K562 (cell line): ENCODE measurements around the gene KCNMB2. TPM values are rescaled to one million over a fixed set of nuclear protein-coding genes. Genes with fewer than 3 reads are reported as not detected.

Source experiments
- ATAC-seq: fragments of 200-7000 bp; cut with Tn5 transposase; 3 replicates; pipeline ENCODE4 v1.9.1; 2020; ENCODE audit warnings: moderate library complexity
- BruUV-seq: library from RNA; stranded (reverse); fragments of 400-500 nt; replicated peaks from 2 replicates; lab custom pipeline; 2021; lab: Mats Ljungman, UMichigan
- CTCF ChIA-PET: fragments of 300-600 bp; formaldehyde crosslinking; extraction: SDS; loops from one replicate; lab custom pipeline; 2021; ENCODE audit warnings: low intra/inter-chr PET ratio; lab: Yijun Ruan, JAX
- POLR2A ChIA-PET: fragments of 300-600, 350-650 bp; sonication (Branson Sonifier 250); formaldehyde crosslinking; extraction: SDS; loops from one replicate; lab custom pipeline; 2021; ENCODE audit warnings: antibody characterized with exemption, inconsistent platforms; lab: Yijun Ruan, JAX
- DNase-seq, 4 experiments: peaks; one replicate each; pipeline versions ENCODE4 v3.0.0 to v3.0.0-alpha.2; 2011 to 2018; ENCODE audit warnings: low spot score in 3 of 4, mixed read lengths in 3 of 4; ENCODE audit errors: extremely low read depth in 1 of 4
- FAIRE-seq: peaks from 2 replicates; lab custom pipeline; 2011; peaks lifted over from hg19 to GRCh38; lab: Jason Lieb, UNC
- H2AFZ ChIP-seq: 2 replicates; pipeline ENCODE4 v1.6.0; 2011; ENCODE audit warnings: low read depth, low read length, control low read depth, inconsistent platforms
- H3K27ac ChIP-seq: fragments of 200-600 bp; 3 replicates; pipeline ENCODE4 v1.8.0; 2011; ENCODE audit warnings: low read depth, mild to moderate bottlenecking, control low read depth, inconsistent platforms, low read length, moderate library complexity, mixed read lengths; ENCODE audit errors: extremely low read depth
- H3K27me3 ChIP-seq, 2 experiments: fragments of 300-600 bp in 1 of 2; 2 replicates in 1 of 2; 3 replicates in 1 of 2; pipeline versions ENCODE4 v1.6.0 to v1.8.0; 2011; ENCODE audit warnings: inconsistent platforms in 2 of 2, low read length in 2 of 2, mild to moderate bottlenecking in 1 of 2, mixed read lengths in 1 of 2, moderate library complexity in 1 of 2; ENCODE audit not compliant: control insufficient read depth in 2 of 2, insufficient read depth in 2 of 2
- H3K36me3 ChIP-seq: fragments of 300-600 bp; 3 replicates; pipeline ENCODE4 v1.8.0; 2011; ENCODE audit warnings: mild to moderate bottlenecking, low read length, inconsistent platforms; ENCODE audit not compliant: control insufficient read depth, insufficient read depth
- H3K4me1 ChIP-seq, 2 experiments: fragments of 200-600 bp in 1 of 2; replicated peaks in 1 of 2; 2 replicates in 1 of 2; 3 replicates in 1 of 2; pipeline versions ENCODE4 v1.5.1 to v1.8.0; 2011; ENCODE audit warnings: inconsistent platforms in 2 of 2, low read length in 2 of 2, mild to moderate bottlenecking in 1 of 2, mixed read lengths in 1 of 2, moderate library complexity in 1 of 2; ENCODE audit not compliant: control insufficient read depth in 2 of 2, insufficient read depth in 2 of 2
- H3K4me2 ChIP-seq: 2 replicates; pipeline ENCODE4 v1.6.1; 2011; ENCODE audit warnings: low read length, control low read depth, inconsistent platforms, mixed read lengths; ENCODE audit not compliant: insufficient read depth
- H3K4me3 ChIP-seq: fragments of 200-600 bp; sonication (generic), shearing (Covaris generic); 2 replicates; pipeline ENCODE4 v1.5.1; 2016; ENCODE audit warnings: control low read depth, inconsistent platforms
- H3K79me2 ChIP-seq: fragments of 200-600 bp; 3 replicates; pipeline ENCODE4 v1.8.0; 2011; ENCODE audit warnings: low read length, inconsistent platforms; ENCODE audit not compliant: control insufficient read depth, insufficient read depth
- H3K9ac ChIP-seq, 2 experiments: 2 replicates each; pipeline versions ENCODE4 v1.6.0 to v1.6.1; 2011; ENCODE audit warnings: low read depth in 2 of 2, low read length in 2 of 2, control low read depth in 1 of 2, inconsistent platforms in 1 of 2, mild to moderate bottlenecking in 1 of 2, mixed read lengths in 1 of 2; ENCODE audit not compliant: insufficient read depth in 1 of 2
- H3K9me1 ChIP-seq: one replicate; pipeline ENCODE4 v1.6.0; 2011; ENCODE audit warnings: inconsistent platforms, mild to moderate bottlenecking, low read length, moderate library complexity; ENCODE audit not compliant: control insufficient read depth, insufficient read depth
- H3K9me3 ChIP-seq: replicated peaks from 2 replicates; pipeline ENCODE4 v1.5.1; 2011; ENCODE audit warnings: low read depth, low read length, inconsistent platforms; ENCODE audit not compliant: control insufficient read depth, insufficient read depth
- H4K20me1 ChIP-seq: replicated peaks from 2 replicates; pipeline ENCODE4 v1.6.1; 2011; ENCODE audit warnings: low read length, inconsistent platforms, mixed read lengths; ENCODE audit not compliant: control insufficient read depth, insufficient read depth
- CBFA2T2 ChIP-seq: fragments of 450-650 bp; conservative IDR thresholded peaks from 2 replicates; pipeline ENCODE4 v1.6.1; 2017; ENCODE audit warnings: mild to moderate bottlenecking
- ERF ChIP-seq: fragments of 450-650 bp; formaldehyde crosslinking; IDR thresholded peaks from 2 replicates; pipeline ENCODE4 v1.4.0; 2020; ENCODE audit warnings: mild to moderate bottlenecking, mixed read lengths
- ETV1 ChIP-seq: fragments of 450-650 bp; conservative IDR thresholded peaks from 2 replicates; pipeline ENCODE4 v1.6.1; 2016; ENCODE audit warnings: missing genetic modification characterization, control low read depth, low read depth, missing compliant biosample characterization
- HNRNPUL1 ChIP-seq: fragments of 200-400 bp; formaldehyde crosslinking; IDR thresholded peaks from 2 replicates; pipeline ENCODE4 v1.6.1; 2017; ENCODE audit warnings: low read length
- MCM7 ChIP-seq, 2 experiments: fragments of 450-650 bp; IDR thresholded peaks; 2 replicates each; pipeline ENCODE4 v1.6.1; 2016 to 2018
- PURB ChIP-seq: sonication (generic); formaldehyde crosslinking; IDR thresholded peaks from 2 replicates; pipeline ENCODE4 v1.9.0; 2021; ENCODE audit warnings: low read depth, mild to moderate bottlenecking, missing genetic modification reagents
- SIN3B ChIP-seq: fragments of 450-650 bp; IDR thresholded peaks from 2 replicates; pipeline ENCODE4 v1.6.1; 2017; ENCODE audit warnings: low read depth, mild to moderate bottlenecking, moderate library complexity
- SMAD3 ChIP-seq: fragments of 450-650 bp; formaldehyde crosslinking; conservative IDR thresholded peaks from 2 replicates; pipeline ENCODE4 v1.4.0; 2020; ENCODE audit warnings: mild to moderate bottlenecking
- TCFL5 ChIP-seq: fragments of 250-450 bp; sonication (Bioruptor Pico); conservative IDR thresholded peaks from 2 replicates; pipeline ENCODE4 v1.6.1; 2021; ENCODE audit warnings: mild to moderate bottlenecking, moderate library complexity, matching md5 sums
- ZNF316 ChIP-seq: fragments of 450-650 bp; IDR thresholded peaks from 2 replicates; pipeline ENCODE4 v1.6.1; 2016
- ZNF354B ChIP-seq: fragments of 250-450 bp; sonication (Bioruptor Pico); IDR thresholded peaks from 2 replicates; pipeline ENCODE4 v1.4.0; 2020
- ZNF551 ChIP-seq: fragments of 250-450 bp; sonication (Bioruptor Pico); IDR thresholded peaks from 2 replicates; pipeline ENCODE4 v1.5.0; 2021; ENCODE audit warnings: mild to moderate bottlenecking, moderate library complexity
- ZNF589 ChIP-seq: fragments of 200-800 bp; sonication (Bioruptor generic); IDR thresholded peaks from 2 replicates; pipeline ENCODE4 v1.6.1; 2016; ENCODE audit warnings: low read depth, missing genetic modification characterization, missing compliant biosample characterization
- WGBS: fragments of 100-300 bp; shearing (Covaris generic); methylation state at CpG from one replicate; pipeline ENCODE4 v1.1.6; 2016; ENCODE audit warnings: low coverage, mixed read lengths; ENCODE audit not compliant: insufficient coverage; ENCODE audit errors: missing lambda C conversion rate; 5-methylcytosine and 5-hydroxymethylcytosine counted together
- in situ Hi-C: fragments of 300-500 bp; cut with MboI; formaldehyde crosslinking; loops from 4 replicates; pipeline ENCODE4 v1.15.0; 2018; ENCODE audit warnings: inconsistent platforms, mixed read lengths
- intact Hi-C: fragments of 100-400 bp; cut with micrococcal nuclease; formaldehyde crosslinking; loops from 2 replicates; pipeline ENCODE4 v1.14.2; 2022
- polyA plus RNA-seq, 8 experiments: library from polyadenylated mRNA; depleted of rRNA in 4 of 8; stranded (reverse) in 5 of 8; unstranded in 3 of 8; fragments of >200 nt; fragmentation: Nextera tagmentation in 2 of 8; fragmentation: Illumina TruSeq in 1 of 8; extraction: Ambion mirVana in 2 of 8; extraction: Trizol in 1 of 8; gene quantifications; 2 replicates each; pipeline versions ENCODE4 v1.2.1 to v1.2.3, GENCODE V29; 2011 to 2014; ENCODE audit warnings: inconsistent platforms in 1 of 8, missing spikeins in 1 of 8
- total RNA-seq, 7 experiments: library from RNA; depleted of rRNA in 6 of 7; stranded (reverse); fragments of >200 nt in 6 of 7; fragmentation: Illumina TruSeq in 2 of 7; extraction: Trizol in 2 of 7; gene quantifications; 2 replicates each; pipeline versions ENCODE4 v1.2.1 to v1.2.3, GENCODE V29; 2011 to 2021; ENCODE audit warnings: low replicate concordance in 1 of 7
- TF ChIP-seq, protein P1 (sequence below): fragments of 250-450 bp; sonication (Bioruptor Pico); IDR thresholded peaks from 2 replicates; pipeline ENCODE4 v1.9.0; 2021; ENCODE audit warnings: mild to moderate bottlenecking, inconsistent platforms
- TF ChIP-seq, protein P2 (sequence below): fragments of 250-450 bp; sonication (Bioruptor Pico); IDR thresholded peaks from 2 replicates; pipeline ENCODE4 v1.4.0; 2020

KCNMB2 gene
- total and polyA plus RNA-seq, 9 of the 15 experiments (the other 6 are each of a cell fraction or from before 2014, with no cell fraction given), result 0.04 to 0.15 TPM; not detected in 7

DNA sequence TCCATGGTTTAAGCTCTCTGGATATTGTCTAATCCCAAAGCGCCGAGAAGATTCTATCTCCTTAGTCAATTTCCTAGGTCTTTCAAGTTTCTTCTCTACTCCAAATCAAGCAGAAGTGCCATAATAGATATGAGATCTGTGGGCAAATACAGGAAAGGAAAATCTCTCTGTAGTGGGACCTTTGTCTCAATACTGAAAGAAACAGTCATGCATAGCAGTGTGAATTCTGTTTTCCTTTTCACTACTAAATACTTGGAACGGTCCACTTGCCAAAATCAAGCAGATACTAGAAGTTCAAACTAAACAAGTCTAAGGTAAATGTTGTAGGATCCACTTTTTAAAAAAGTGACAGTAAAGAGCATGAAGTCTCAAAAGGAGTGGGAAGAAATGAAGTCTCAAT is 298.8 kb downstream of the KCNMB2 start:
- POLR2A ChIA-PET, result interaction anchor here (1.2 kb wide), 1 partner anchor 11 kb away, joined by 3 read pairs; no protein-coding TSS in a partner anchor
- H3K9ac ChIP-seq, result no peak overlapping the region
- no peaks in the 10 kb centered on the region; a peak in 1 of 5 replicates for H3K4me1 ChIP-seq
- intact Hi-C loops, result no loop called here
- FAIRE-seq (no peak), ATAC-seq (no peak)
- 11% methylated on average over 3 of the region's 3 CpGs for WGBS
- H2AFZ ChIP-seq, result no peak overlapping the region
- H3K36me3 ChIP-seq, result no peaks in the 10 kb centered on the region
- H3K27me3 ChIP-seq, result no peaks in the 10 kb centered on the region
- H4K20me1 ChIP-seq, result no peaks in the 10 kb centered on the region; the same call in 1 of the 2 replicates
- no peak for TF ChIP-seq ZNF316
- TF ChIP-seq, protein P1, sequence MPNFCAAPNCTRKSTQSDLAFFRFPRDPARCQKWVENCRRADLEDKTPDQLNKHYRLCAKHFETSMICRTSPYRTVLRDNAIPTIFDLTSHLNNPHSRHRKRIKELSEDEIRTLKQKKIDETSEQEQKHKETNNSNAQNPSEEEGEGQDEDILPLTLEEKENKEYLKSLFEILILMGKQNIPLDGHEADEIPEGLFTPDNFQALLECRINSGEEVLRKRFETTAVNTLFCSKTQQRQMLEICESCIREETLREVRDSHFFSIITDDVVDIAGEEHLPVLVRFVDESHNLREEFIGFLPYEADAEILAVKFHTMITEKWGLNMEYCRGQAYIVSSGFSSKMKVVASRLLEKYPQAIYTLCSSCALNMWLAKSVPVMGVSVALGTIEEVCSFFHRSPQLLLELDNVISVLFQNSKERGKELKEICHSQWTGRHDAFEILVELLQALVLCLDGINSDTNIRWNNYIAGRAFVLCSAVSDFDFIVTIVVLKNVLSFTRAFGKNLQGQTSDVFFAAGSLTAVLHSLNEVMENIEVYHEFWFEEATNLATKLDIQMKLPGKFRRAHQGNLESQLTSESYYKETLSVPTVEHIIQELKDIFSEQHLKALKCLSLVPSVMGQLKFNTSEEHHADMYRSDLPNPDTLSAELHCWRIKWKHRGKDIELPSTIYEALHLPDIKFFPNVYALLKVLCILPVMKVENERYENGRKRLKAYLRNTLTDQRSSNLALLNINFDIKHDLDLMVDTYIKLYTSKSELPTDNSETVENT (CRISPR knock-in tag), result no peak
- TF ChIP-seq, all 486 proteins: peak for 0
- H3K9me3 ChIP-seq, result no peaks in the 10 kb centered on the region
- no peaks in the 10 kb centered on the region for H3K9me1 ChIP-seq
- no peak for DNase-seq
- in situ Hi-C loops, result no loop called here
- no TSS peak for BruUV-seq
- no peak overlapping the region for H3K4me3 ChIP-seq
- H3K4me2 ChIP-seq, result no peak overlapping the region
- CTCF ChIA-PET, result no interaction called here
- H3K79me2 ChIP-seq, result no peaks in the 10 kb centered on the region
- no peak overlapping the region for H3K27ac ChIP-seq

DNA sequence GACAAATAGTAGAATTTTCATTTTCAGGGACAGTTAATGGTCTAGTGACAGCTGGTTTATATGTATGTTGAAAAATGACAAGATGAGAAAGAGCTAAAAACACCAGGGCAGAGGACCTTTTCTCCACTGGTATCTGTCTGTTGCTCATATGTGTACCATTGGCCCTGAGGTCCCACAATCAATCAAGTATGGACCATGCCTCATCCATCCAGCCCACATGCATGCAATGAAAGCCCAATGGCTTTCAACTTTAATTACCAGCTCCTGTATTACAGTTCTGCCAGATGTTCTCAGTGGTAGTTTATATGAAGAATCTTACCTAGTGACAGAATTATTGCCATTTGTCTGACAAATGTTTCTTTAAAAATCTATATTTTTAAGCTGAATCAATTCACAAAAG is 301.3 kb downstream of the KCNMB2 start:
- intact Hi-C loops, result no loop called here
- Histone ChIP-seq H3K9ac (no peak overlapping the region), H3K79me2 (no peaks in the 10 kb centered on the region), H2AFZ (no peak overlapping the region), H3K4me1 (no peaks in the 10 kb centered on the region; a peak in 1 of 5 replicates), H4K20me1 (no peaks in the 10 kb centered on the region; the same call in 1 of the 2 replicates), H3K27ac (no peak overlapping the region), H3K4me2 (no peak overlapping the region), H3K36me3 (no peaks in the 10 kb centered on the region), H3K27me3 (no peaks in the 10 kb centered on the region), H3K9me3 (no peaks in the 10 kb centered on the region), H3K4me3 (no peak overlapping the region), H3K9me1 (no peaks in the 10 kb centered on the region)
- BruUV-seq, result no TSS peak
- in situ Hi-C loops, result no loop called here
- ChIA-PET POLR2A (interaction anchor here (0.9 kb wide), 1 partner anchor 19 kb away, joined by 5 read pairs; no protein-coding TSS in a partner anchor), CTCF (no interaction called here)
- DNase-seq (no peak), FAIRE-seq (no peak), ATAC-seq (no peak)
- TF ChIP-seq PURB (no peak), SIN3B (no peak), ETV1 (tag) (no peak), MCM7 (IDR thresholded peaks at IDR 0.05) (no peak), ZNF589 (CRISPR knock-in tag) (no peak), ERF (CRISPR knock-in tag) (no peak), SMAD3 (CRISPR knock-in tag) (no peak), ZNF551 (no peak), HNRNPUL1 (no peak), CBFA2T2 (no peak), ZNF354B (CRISPR knock-in tag) (no peak), TCFL5 (CRISPR knock-in tag) (no peak)
- TF ChIP-seq, protein P2, sequence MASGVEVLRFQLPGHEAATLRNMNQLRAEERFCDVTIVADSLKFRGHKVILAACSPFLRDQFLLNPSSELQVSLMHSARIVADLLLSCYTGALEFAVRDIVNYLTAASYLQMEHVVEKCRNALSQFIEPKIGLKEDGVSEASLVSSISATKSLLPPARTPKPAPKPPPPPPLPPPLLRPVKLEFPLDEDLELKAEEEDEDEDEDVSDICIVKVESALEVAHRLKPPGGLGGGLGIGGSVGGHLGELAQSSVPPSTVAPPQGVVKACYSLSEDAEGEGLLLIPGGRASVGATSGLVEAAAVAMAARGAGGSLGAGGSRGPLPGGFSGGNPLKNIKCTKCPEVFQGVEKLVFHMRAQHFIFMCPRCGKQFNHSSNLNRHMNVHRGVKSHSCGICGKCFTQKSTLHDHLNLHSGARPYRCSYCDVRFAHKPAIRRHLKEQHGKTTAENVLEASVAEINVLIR (CRISPR knock-in tag), result no peak
